Testis (tissue), 3 donors: Measurements from ENCODE around the gene BNC2. TPM values are rescaled to one million over a fixed set of nuclear protein-coding genes. Genes with fewer than 3 reads are reported as not detected.

Source experiments
- DNase-seq: peaks from one replicate; pipeline ENCODE4 v3.0.0-alpha.2; 2019
- H3K27ac ChIP-seq, 2 donors: fragments of 200-600 bp; sonication (generic); one replicate each; pipeline ENCODE4 v1.5.1; 2019
- H3K27me3 ChIP-seq: fragments of 200-600 bp; sonication (generic); one replicate; pipeline ENCODE4 v1.5.1; 2019
- H3K36me3 ChIP-seq: fragments of 200-600 bp; sonication (generic); one replicate; pipeline ENCODE4 v1.5.1; 2017; ENCODE audit warnings: low read depth; ENCODE audit errors: missing control alignments
- H3K4me1 ChIP-seq: fragments of 200-600 bp; sonication (generic); one replicate; pipeline ENCODE4 v1.5.1; 2019
- H3K4me3 ChIP-seq, 2 donors: fragments of 200-600 bp; sonication (generic); one replicate each; pipeline ENCODE4 v1.5.1; 2017 to 2019
- H3K9me3 ChIP-seq: fragments of 200-600 bp; sonication (generic); one replicate; pipeline ENCODE4 v1.5.1; 2017
- POLR2A ChIP-seq: fragments of 450-650 bp; IDR thresholded peaks from one replicate; pipeline ENCODE4 v1.6.1; 2017; ENCODE audit warnings: antibody characterized with exemption, mild to moderate bottlenecking, moderate library complexity
- WGBS, 2 donors: methylation state at CpG; one replicate each; pipeline ENCODE4 v1.1.5; 2018; 5-methylcytosine and 5-hydroxymethylcytosine counted together
- intact Hi-C: fragments of 100-400 bp; cut with DNase I; formaldehyde crosslinking; loops from one replicate; pipeline ENCODE4 v1.15.1; 2023; ENCODE audit warnings: low total_unique reads
- polyA plus RNA-seq: library from polyadenylated mRNA; stranded (reverse); fragments of 350-450 nt; fragmentation: Illumina TruSeq; extraction: RNeasy Lipid Tissue Mini Kit (QIAGEN cat#74804); gene quantifications from one replicate; pipeline ENCODE4 v1.2.3, GENCODE V29; 2014; ENCODE audit warnings: low read depth, low replicate concordance; ENCODE audit not compliant: insufficient read depth
- total RNA-seq, 2 donors: library from RNA; depleted of rRNA; stranded (reverse); fragments of >200 nt; gene quantifications; one replicate each; pipeline ENCODE4 v1.2.3, GENCODE V29; 2016
- TF ChIP-seq, protein P1 (sequence below), 3 experiments: fragments of 450-650 bp in 2 of 3; fragments of 200-600 bp in 1 of 3; sonication (generic) in 1 of 3; IDR thresholded peaks; one replicate each; pipeline ENCODE4 v1.5.1; 2016 to 2019; ENCODE audit warnings: antibody characterized with exemption in 3 of 3, mild to moderate bottlenecking in 2 of 3, moderate library complexity in 1 of 3

The BNC2 gene
- total and polyA plus RNA-seq, 3 donors from 2014 or later = 14.6 to 35.2 (median 32.0) TPM

DNA sequence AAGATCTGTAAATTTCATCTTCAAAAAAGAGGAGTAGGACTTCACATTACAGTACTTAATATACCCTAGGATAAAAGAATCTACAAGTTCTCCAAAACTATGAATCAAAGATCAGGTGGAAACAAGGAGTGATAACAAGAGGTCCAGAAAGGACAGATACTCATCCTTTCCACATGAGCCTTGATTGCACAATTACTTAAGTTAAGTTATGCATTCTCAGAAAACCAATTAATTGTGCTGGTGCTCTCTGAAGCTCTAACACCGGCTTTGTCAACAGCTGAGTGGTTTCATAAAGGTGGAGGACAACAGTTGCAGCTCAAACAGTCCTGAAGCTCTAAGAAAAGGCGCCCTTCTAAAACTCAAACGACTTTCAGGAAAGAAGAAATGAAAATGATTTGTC is 251.9 kb downstream of the BNC2 start:
- 66 to 79% methylated on average over 3 of the region's 3 CpGs for WGBS, 2 donors
- H3K36me3 ChIP-seq = no peaks in the 10 kb centered on the region
- H3K4me3 ChIP-seq = no peak overlapping the region
- no peak for TF ChIP-seq POLR2A
- no peaks in the 10 kb centered on the region for H3K27me3 ChIP-seq
- H3K27ac ChIP-seq = no peak overlapping the region
- H3K4me1 ChIP-seq = no peaks in the 10 kb centered on the region
- no peak for DNase-seq
- intact Hi-C loops = no loop called here
- no peaks in the 10 kb centered on the region for H3K9me3 ChIP-seq

DNA sequence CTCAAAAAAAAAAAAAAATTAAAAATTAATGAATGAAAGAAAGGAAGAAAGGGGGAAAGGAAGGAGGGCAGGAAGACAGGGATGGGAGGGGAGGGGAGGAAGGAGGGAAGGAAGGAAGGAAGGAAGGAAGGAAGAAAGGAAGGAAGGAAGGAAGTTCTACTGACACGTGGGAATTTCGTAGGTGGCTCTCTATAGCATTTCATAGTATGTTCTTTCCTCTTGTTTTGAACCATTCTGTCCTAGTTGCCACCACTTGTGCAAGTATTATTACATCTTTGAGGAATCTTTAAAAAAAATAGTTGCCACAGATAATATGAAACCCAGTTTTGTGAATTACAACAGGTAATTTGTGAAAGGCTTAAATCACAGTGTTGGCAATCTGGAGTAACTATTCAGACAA is 253.8 kb downstream of the BNC2 start:
- no peaks in the 10 kb centered on the region for H3K4me1 ChIP-seq
- no peak overlapping the region for H3K27ac ChIP-seq
- no peaks in the 10 kb centered on the region for H3K27me3 ChIP-seq
- WGBS, 2 donors = 92 to 95% methylated on average over 2 of the region's 2 CpGs
- no peaks in the 10 kb centered on the region for H3K9me3 ChIP-seq
- DNase-seq = no peak
- no peak overlapping the region for H3K4me3 ChIP-seq
- intact Hi-C loops = no loop called here
- no peaks in the 10 kb centered on the region for H3K36me3 ChIP-seq
- TF ChIP-seq, protein P1, sequence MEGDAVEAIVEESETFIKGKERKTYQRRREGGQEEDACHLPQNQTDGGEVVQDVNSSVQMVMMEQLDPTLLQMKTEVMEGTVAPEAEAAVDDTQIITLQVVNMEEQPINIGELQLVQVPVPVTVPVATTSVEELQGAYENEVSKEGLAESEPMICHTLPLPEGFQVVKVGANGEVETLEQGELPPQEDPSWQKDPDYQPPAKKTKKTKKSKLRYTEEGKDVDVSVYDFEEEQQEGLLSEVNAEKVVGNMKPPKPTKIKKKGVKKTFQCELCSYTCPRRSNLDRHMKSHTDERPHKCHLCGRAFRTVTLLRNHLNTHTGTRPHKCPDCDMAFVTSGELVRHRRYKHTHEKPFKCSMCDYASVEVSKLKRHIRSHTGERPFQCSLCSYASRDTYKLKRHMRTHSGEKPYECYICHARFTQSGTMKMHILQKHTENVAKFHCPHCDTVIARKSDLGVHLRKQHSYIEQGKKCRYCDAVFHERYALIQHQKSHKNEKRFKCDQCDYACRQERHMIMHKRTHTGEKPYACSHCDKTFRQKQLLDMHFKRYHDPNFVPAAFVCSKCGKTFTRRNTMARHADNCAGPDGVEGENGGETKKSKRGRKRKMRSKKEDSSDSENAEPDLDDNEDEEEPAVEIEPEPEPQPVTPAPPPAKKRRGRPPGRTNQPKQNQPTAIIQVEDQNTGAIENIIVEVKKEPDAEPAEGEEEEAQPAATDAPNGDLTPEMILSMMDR (IDR thresholded peaks at IDR 0.05) = no peak

DNA sequence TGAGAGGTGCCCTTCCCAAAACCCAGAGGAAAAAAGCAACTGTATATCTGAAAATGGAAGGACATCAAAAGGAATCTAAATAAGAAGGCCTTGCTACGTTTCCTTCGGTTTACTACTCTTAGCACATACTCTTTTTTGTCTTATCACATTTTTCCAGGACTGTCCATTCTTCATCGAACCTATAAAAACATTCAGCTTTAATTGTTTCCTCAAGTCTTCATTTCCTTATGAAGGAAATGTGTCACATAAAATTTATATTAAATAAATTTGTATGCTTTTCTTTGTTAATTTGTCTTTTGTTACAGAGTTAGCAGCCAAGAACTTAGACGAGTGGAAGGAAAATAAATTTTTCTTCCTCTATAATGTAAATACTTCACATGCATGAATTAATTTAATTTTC is 255.0 kb downstream of the BNC2 start:
- no peak for DNase-seq
- Histone ChIP-seq H3K36me3 (no peaks in the 10 kb centered on the region), H3K9me3 (no peaks in the 10 kb centered on the region), H3K4me1 (no peaks in the 10 kb centered on the region), H3K27ac (no peak overlapping the region), H3K4me3 (no peak overlapping the region), H3K27me3 (no peaks in the 10 kb centered on the region)
- TF ChIP-seq, protein P1 (IDR thresholded peaks at IDR 0.05) = no peak
- TF ChIP-seq POLR2A = no peak
- intact Hi-C loops = no loop called here
- 63 to 73% methylated on average over 4 of the region's 4 CpGs for WGBS, 2 donors

DNA sequence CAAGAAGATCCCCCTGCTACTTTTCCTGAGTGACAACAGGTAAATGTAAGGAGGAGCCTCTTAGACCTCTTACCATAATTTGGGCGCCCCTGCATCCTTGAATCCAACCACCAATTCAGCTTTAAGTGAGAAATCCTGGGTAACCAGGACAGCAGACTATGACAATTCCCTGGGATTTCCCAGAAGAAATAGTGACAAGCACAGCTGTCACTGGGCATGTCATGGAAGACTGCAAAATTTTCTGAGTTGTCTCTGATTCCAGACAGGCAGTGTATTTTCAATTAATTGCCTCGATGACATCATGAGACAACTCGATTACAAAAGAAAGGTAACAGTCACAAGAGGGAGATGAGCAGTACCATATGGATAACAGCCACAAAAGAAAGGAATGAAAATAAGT is 256.9 kb downstream of the BNC2 start:
- Histone ChIP-seq H3K27me3 (no peaks in the 10 kb centered on the region), H3K36me3 (no peaks in the 10 kb centered on the region), H3K9me3 (no peaks in the 10 kb centered on the region), H3K27ac (no peak overlapping the region), H3K4me3 (no peak overlapping the region), H3K4me1 (no peaks in the 10 kb centered on the region)
- no peak for DNase-seq
- no peak for TF ChIP-seq POLR2A
- TF ChIP-seq, protein P1 (IDR thresholded peaks at IDR 0.05) = no peak
- 57 to 69% methylated on average over 3 of the region's 3 CpGs for WGBS, 2 donors
- intact Hi-C loops = no loop called here

DNA sequence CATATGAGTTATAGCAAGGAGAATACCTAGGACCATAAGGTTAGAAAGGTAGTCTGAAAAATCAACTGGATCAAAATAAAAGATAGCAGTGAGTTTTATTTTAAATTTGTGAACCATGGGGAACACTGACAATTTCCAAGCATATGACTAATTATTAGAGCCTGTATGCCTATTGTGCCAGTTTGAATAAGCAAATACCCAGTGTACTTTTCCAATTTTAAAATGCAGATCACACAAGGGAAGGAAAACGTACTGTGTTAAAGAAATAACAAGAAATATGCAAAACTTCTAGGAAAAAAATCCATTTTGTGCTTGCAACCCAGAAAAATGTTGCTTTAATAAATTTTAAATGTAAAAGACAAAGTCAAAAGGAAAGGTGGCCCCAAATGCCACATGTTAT is 257.4 kb downstream of the BNC2 start:
- DNase-seq = no peak
- no peaks in the 10 kb centered on the region for H3K4me1 ChIP-seq
- H3K36me3 ChIP-seq = no peaks in the 10 kb centered on the region
- no peaks in the 10 kb centered on the region for H3K9me3 ChIP-seq
- WGBS, 2 donors = 86 to 91% methylated on average over 1 of the region's 1 CpG
- no peak overlapping the region for H3K4me3 ChIP-seq
- H3K27ac ChIP-seq = no peak overlapping the region
- intact Hi-C loops = no loop called here
- H3K27me3 ChIP-seq = no peaks in the 10 kb centered on the region
- no peak for TF ChIP-seq POLR2A
- TF ChIP-seq, protein P1 (IDR thresholded peaks at IDR 0.05) = no peak
